SU-DHL-6 (cell line): ENCODE measurements around the gene DUSP19.

Source experiments
- H2AFZ ChIP-seq: fragments of 200-600 bp; sonication (generic); 2 replicates; pipeline ENCODE4 v1.6.1; 2014; ENCODE audit warnings: low read depth, mild to moderate bottlenecking, moderate library complexity, mixed read lengths, antibody characterized with exemption, low read length; ENCODE audit not compliant: severe bottlenecking
- H3F3A ChIP-seq: fragments of 200-600 bp; shearing (Covaris generic); 2 replicates; pipeline ENCODE4 v1.6.0; 2016; ENCODE audit warnings: antibody characterized with exemption, mild to moderate bottlenecking; ENCODE audit not compliant: insufficient read depth
- H3K27ac ChIP-seq: fragments of 200-600 bp; sonication (generic); 2 replicates; pipeline ENCODE4 v1.5.1; 2016; ENCODE audit warnings: low read depth, mild to moderate bottlenecking, low read length, moderate library complexity, mixed read lengths
- H3K27me3 ChIP-seq: fragments of 200-600 bp; sonication (generic), shearing (Covaris generic); 2 replicates; pipeline ENCODE4 v1.6.0; 2014; ENCODE audit warnings: mild to moderate bottlenecking, low read length
- H3K36me3 ChIP-seq: fragments of 200-600 bp; sonication (generic); 2 replicates; pipeline ENCODE4 v1.6.1; 2014; ENCODE audit warnings: mild to moderate bottlenecking, low read length, mixed read lengths
- H3K4me2 ChIP-seq: fragments of 300-600, 200-600 bp; shearing (Covaris generic), sonication (generic); 2 replicates; pipeline ENCODE4 v1.6.0; 2014; ENCODE audit warnings: low read length, low read depth, mild to moderate bottlenecking; ENCODE audit not compliant: poor library complexity, severe bottlenecking
- H3K4me3 ChIP-seq: fragments of 200-600 bp; sonication (generic); 2 replicates; pipeline ENCODE4 v1.5.1; 2014; ENCODE audit warnings: antibody characterized with exemption, low read length, mild to moderate bottlenecking, mixed read lengths; ENCODE audit not compliant: insufficient read depth, poor library complexity, severe bottlenecking
- H3K79me2 ChIP-seq: fragments of 200-600 bp; sonication (generic); 2 replicates; pipeline ENCODE4 v1.6.1; 2014; ENCODE audit warnings: mild to moderate bottlenecking, low read length, moderate library complexity; ENCODE audit not compliant: insufficient read depth
- H3K9ac ChIP-seq: fragments of 200-600 bp; sonication (generic); 2 replicates; pipeline ENCODE4 v1.7.0; 2014; ENCODE audit warnings: mild to moderate bottlenecking, low read length
- H3K9me2 ChIP-seq: fragments of 200-600 bp; sonication (generic); replicated peaks from 2 replicates; pipeline ENCODE4 v1.6.1; 2014; ENCODE audit warnings: low read length; ENCODE audit not compliant: insufficient read depth
- H3K9me3 ChIP-seq: fragments of 200-600 bp; sonication (generic); 2 replicates; pipeline ENCODE4 v1.6.1; 2014; ENCODE audit warnings: low read length, mixed read lengths; ENCODE audit not compliant: insufficient read depth
- H4K20me1 ChIP-seq: fragments of 200-600 bp; sonication (generic); 2 replicates; pipeline ENCODE4 v1.6.1; 2014; ENCODE audit warnings: low read depth, mild to moderate bottlenecking, antibody characterized with exemption, low read length, moderate library complexity, mixed read lengths
- EZH2phosphoT487 ChIP-seq: fragments of 200-600 bp; sonication (generic), shearing (Covaris generic); conservative IDR thresholded peaks from 2 replicates; pipeline ENCODE4 v1.6.1; 2018; ENCODE audit warnings: mild to moderate bottlenecking, antibody characterized with exemption, low read length, moderate library complexity, mixed read lengths
- TF ChIP-seq, protein P1 (sequence below): fragments of 200-600 bp; sonication (generic); IDR thresholded peaks from one replicate; pipeline ENCODE4 v1.5.1; 2017; ENCODE audit warnings: antibody characterized with exemption, mild to moderate bottlenecking, low read length, moderate library complexity; ENCODE audit not compliant: insufficient read depth, poor library complexity, severe bottlenecking

Gene DUSP19, protein sequence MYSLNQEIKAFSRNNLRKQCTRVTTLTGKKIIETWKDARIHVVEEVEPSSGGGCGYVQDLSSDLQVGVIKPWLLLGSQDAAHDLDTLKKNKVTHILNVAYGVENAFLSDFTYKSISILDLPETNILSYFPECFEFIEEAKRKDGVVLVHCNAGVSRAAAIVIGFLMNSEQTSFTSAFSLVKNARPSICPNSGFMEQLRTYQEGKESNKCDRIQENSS

DNA sequence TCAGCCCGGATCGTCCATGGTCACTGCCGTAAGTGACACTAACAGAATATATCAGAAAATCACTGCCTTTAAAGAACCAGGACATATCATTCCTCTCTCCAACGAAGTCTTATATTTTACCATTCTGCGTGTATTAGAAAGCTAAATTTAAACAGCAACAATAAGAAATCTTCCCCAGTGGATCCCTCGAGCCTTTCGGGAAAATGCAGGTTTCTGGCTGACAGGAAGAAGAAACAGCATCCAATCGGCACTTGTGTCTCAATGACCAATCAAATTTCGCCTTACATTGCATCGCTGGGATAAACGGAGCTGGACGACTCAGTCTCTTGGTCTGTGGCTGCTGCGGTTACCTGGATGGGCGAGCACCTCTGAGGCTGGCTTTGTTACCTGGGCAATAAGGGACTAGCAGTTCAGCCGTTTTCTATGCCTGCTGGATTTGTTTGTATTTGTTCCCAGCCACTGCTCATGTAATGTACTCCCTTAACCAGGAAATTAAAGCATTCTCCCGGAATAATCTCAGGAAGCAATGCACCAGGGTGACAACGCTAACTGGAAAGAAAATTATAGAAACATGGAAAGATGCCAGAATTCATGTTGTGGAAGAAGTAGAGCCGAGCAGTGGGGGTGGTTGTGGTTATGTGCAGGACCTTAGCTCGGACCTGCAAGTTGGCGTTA lies at the start of gene DUSP19:
Gene DUSP19 (plus strand): TSS at position 284 of the 675 bp plus-strand sequence. CDS start 187 bp downstream, at position 471.
- H3K4me3 ChIP-seq: peak within 1 kb of the TSS; percentile 63
- TF ChIP-seq EZH2phosphoT487: no peak
- TF ChIP-seq, protein P1, sequence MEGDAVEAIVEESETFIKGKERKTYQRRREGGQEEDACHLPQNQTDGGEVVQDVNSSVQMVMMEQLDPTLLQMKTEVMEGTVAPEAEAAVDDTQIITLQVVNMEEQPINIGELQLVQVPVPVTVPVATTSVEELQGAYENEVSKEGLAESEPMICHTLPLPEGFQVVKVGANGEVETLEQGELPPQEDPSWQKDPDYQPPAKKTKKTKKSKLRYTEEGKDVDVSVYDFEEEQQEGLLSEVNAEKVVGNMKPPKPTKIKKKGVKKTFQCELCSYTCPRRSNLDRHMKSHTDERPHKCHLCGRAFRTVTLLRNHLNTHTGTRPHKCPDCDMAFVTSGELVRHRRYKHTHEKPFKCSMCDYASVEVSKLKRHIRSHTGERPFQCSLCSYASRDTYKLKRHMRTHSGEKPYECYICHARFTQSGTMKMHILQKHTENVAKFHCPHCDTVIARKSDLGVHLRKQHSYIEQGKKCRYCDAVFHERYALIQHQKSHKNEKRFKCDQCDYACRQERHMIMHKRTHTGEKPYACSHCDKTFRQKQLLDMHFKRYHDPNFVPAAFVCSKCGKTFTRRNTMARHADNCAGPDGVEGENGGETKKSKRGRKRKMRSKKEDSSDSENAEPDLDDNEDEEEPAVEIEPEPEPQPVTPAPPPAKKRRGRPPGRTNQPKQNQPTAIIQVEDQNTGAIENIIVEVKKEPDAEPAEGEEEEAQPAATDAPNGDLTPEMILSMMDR: no peak
- no peaks in the 10 kb centered on the region for H3K9me3 ChIP-seq
- H3K79me2 ChIP-seq: no peaks in the 10 kb centered on the region
- H3K9me2 ChIP-seq: no peaks in the 10 kb centered on the region
- no peaks in the 10 kb centered on the region for H3F3A ChIP-seq
- no peaks in the 10 kb centered on the region for H3K36me3 ChIP-seq
- no peaks in the 10 kb centered on the region for H4K20me1 ChIP-seq
- H3K27ac ChIP-seq: no peak within 1 kb of the TSS
- H2AFZ ChIP-seq: peak within 1 kb of the TSS; percentile 92
- H3K27me3 ChIP-seq: no peaks in the 10 kb centered on the region
- peak within 1 kb of the TSS; percentile 41 for H3K9ac ChIP-seq
- peak within 1 kb of the TSS; percentile 71 for H3K4me2 ChIP-seq

GRCh38 chr2:183029219-183029618 lies 49.3 kb upstream of the DUSP19 start:
- no peak overlapping the region for H2AFZ ChIP-seq
- H3K9ac ChIP-seq: no peak overlapping the region
- no peaks in the 10 kb centered on the region for H3F3A ChIP-seq
- no peaks in the 10 kb centered on the region for H3K27me3 ChIP-seq
- no peak overlapping the region for H3K4me2 ChIP-seq
- H3K9me2 ChIP-seq: no peaks in the 10 kb centered on the region
- no peaks in the 10 kb centered on the region for H3K9me3 ChIP-seq
- H3K27ac ChIP-seq: no peak overlapping the region
- H4K20me1 ChIP-seq: no peaks in the 10 kb centered on the region; the same call in 1 of the 2 replicates
- no peak overlapping the region for H3K4me3 ChIP-seq
- no peaks in the 10 kb centered on the region for H3K36me3 ChIP-seq
- H3K79me2 ChIP-seq: no peaks in the 10 kb centered on the region
- TF ChIP-seq, protein P1: no peak
- no peak for TF ChIP-seq EZH2phosphoT487

DNA sequence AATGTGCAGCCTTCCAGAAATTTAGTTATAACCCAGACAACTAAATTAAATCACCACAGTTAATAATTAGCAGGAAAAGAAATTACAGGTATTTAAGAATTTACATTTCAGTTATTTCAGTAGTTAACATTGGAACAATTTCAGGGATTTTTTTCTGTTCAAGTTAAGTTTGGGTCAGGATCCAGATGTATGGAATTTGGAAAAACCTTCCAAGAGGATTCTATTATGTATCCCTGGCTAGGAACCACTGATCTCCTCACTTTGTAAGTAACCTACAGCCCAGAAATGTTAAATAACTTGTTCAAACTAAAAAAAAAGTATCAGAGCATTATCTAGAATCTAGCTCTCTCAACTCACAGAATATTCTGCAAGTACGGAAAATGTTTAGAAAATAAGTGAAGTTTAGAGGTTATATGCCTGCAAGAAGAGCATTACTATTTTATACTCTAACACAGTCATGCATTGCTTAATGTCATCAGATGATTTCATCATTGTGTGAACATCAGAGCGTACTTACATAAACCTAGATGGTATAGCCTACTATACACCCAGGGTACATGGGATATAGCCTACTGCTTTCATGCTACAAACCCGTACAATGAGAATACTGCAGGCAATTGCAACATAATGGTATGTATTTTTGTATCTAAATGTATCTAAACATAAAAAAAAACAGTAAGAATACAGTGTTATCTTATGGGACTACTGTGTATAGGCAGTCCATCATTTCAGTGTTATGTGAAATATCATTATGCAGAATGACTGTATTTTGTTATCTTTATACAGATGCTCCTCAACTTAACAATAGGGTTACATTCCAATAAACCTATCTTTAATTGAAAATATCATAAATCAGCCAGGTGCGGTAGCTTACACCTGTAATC lies 46.4 kb upstream of the DUSP19 start:
- Histone ChIP-seq H3K27ac (no peak overlapping the region), H4K20me1 (no peaks in the 10 kb centered on the region; the same call in 1 of the 2 replicates), H3K79me2 (no peaks in the 10 kb centered on the region), H3K4me2 (no peak overlapping the region), H3K9me3 (no peaks in the 10 kb centered on the region), H3K27me3 (no peaks in the 10 kb centered on the region), H3K36me3 (no peaks in the 10 kb centered on the region), H3F3A (peaks cover 9% of the 10 kb centered on the region), H3K9ac (no peak overlapping the region), H3K9me2 (no peaks in the 10 kb centered on the region), H3K4me3 (no peak overlapping the region), H2AFZ (no peak overlapping the region)
- TF ChIP-seq, protein P1: no peak
- TF ChIP-seq EZH2phosphoT487: no peak
